Panc1 (cell line): ENCODE measurements around the gene PSRC1.

Source experiments
- CTCF ChIP-seq: fragments of 450-650 bp; IDR thresholded peaks from 2 replicates; pipeline ENCODE4 v1.5.1; 2017; ENCODE audit warnings: mild to moderate bottlenecking
- POLR2AphosphoS5 ChIP-seq: IDR thresholded peaks from 2 replicates; pipeline ENCODE4 v1.6.1; 2012; ENCODE audit warnings: mild to moderate bottlenecking, low read depth, low read length, moderate library complexity
- REST ChIP-seq, 2 experiments: IDR thresholded peaks; 2 replicates each; pipeline ENCODE4 v1.6.1; 2011 to 2012; ENCODE audit warnings: low read depth in 2 of 2, control low read depth in 1 of 2, low read length in 1 of 2, mild to moderate bottlenecking in 1 of 2, moderate library complexity in 1 of 2; ENCODE audit not compliant: insufficient read depth in 1 of 2
- SIN3A ChIP-seq: IDR thresholded peaks from 2 replicates; pipeline ENCODE4 v1.6.1; 2012; ENCODE audit warnings: low read depth, mild to moderate bottlenecking, low read length, moderate library complexity, borderline replicate concordance; ENCODE audit not compliant: insufficient read depth

GRCh38 chr1:109240158-109241152 is 42.5 kb downstream of the PSRC1 start:
- TF ChIP-seq CTCF (no peak), POLR2AphosphoS5 (no peak; the same call in none of the 2 replicates), SIN3A (no peak), REST (IDR thresholded peaks at IDR 0.05; ENCODE audit: insufficient read depth in 1 of 2, low read depth in 2 of 2, low read length in 1 of 2) (no peak)
